Right atrium auricular region (tissue), 2 donors: Measurements from ENCODE around the gene SPATA18. TPM values are rescaled to one million over a fixed set of nuclear protein-coding genes. Genes with fewer than 3 reads are reported as not detected.

Experiments used
- DNase-seq: peaks from one replicate; pipeline ENCODE4 v3.0.0-alpha.2; 2019; ENCODE audit warnings: low spot score
- H3K27ac ChIP-seq, 2 donors: fragments of 200-600 bp; sonication (generic); 1 replicate in 1 of 2; 2 replicates in 1 of 2; pipeline ENCODE4 v1.5.1; 2016 to 2019
- H3K27me3 ChIP-seq, 2 donors: fragments of 200-600 bp; sonication (generic); one replicate each; pipeline versions ENCODE4 v1.5.1 to v1.6.0; 2017 to 2019
- H3K36me3 ChIP-seq: fragments of 200-600 bp; sonication (generic); one replicate; pipeline ENCODE4 v1.5.1; 2016
- H3K4me1 ChIP-seq, 2 donors: fragments of 200-600 bp; sonication (generic); one replicate each; pipeline versions ENCODE4 v1.5.1 to v1.6.0; 2017 to 2019
- H3K4me3 ChIP-seq, 2 donors: fragments of 200-600 bp; sonication (generic); 1 replicate in 1 of 2; 2 replicates in 1 of 2; pipeline ENCODE4 v1.5.1; 2017 to 2019; ENCODE audit warnings: mild to moderate bottlenecking in 1 of 2, moderate library complexity in 1 of 2
- H3K9me3 ChIP-seq, 2 donors: fragments of 200-600 bp; sonication (generic); one replicate each; pipeline ENCODE4 v1.5.1; 2019
- CTCF ChIP-seq, 2 donors: fragments of 200-600 bp; sonication (generic); IDR thresholded peaks; one replicate each; pipeline ENCODE4 v1.5.1; 2019; ENCODE audit warnings: antibody characterized with exemption in 2 of 2
- total RNA-seq, 2 donors: library from RNA; depleted of rRNA; stranded (reverse); fragments of >200 nt; gene quantifications; one replicate each; pipeline ENCODE4 v1.1.0, GENCODE V29; 2016

SPATA18 gene
- total RNA-seq, 2 donors from 2014 or later: 2.2 to 4.3 TPM

DNA sequence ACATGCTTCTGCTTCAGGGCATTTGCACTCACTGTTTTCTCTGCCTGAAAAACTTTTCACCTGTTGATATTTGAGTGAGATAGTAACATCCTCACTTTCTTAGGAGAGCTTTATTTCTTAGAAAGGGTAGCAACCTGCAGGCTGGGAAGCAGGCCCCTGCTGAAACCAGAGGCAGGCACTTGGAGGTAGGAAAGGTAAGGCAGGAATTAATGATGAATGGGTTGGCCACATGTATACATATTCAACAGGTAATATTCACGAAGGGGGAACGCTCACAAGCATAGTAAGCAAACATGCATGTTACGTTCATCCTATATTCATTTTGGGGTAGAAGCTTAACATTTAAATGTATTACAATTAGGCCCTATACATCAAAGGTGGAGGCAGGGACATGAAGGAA lies 3.1 kb downstream of the SPATA18 start:
- no peak overlapping the region for H3K4me3 ChIP-seq
- DNase-seq: no peak
- H3K27ac ChIP-seq: no peak overlapping the region
- TF ChIP-seq CTCF (IDR thresholded peaks at IDR 0.05): no peak
- H3K9me3 ChIP-seq: no peaks in the 10 kb centered on the region
- no peaks in the 10 kb centered on the region for H3K27me3 ChIP-seq
- H3K36me3 ChIP-seq: no peaks in the 10 kb centered on the region
- peaks cover 0 to 32% of the 10 kb centered on the region in 2 donors for H3K4me1 ChIP-seq

DNA sequence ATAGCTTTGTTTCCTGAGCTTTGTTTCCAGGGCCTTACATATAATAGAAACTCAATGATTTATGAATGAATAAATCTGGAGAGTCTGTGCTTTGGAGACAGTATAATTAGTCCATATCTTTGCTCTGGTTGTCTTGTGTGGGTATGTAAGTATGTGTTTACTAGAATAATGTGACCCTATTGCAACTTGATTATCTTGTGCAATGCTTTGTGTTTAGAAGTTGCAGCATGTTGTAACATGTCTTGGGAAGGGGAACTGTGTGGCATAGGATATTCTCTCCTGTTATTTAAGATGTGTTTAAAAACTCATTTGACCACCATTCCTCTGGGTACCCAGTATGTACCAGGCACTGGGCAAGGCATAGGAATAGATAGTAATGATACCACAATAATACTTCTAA lies 6.1 kb downstream of the SPATA18 start:
- H3K27me3 ChIP-seq: no peaks in the 10 kb centered on the region
- H3K27ac ChIP-seq: no peak overlapping the region
- no peaks in the 10 kb centered on the region for H3K36me3 ChIP-seq
- peaks cover 0 to 17% of the 10 kb centered on the region in 2 donors for H3K4me1 ChIP-seq
- DNase-seq: no peak
- H3K9me3 ChIP-seq: no peaks in the 10 kb centered on the region
- TF ChIP-seq CTCF (IDR thresholded peaks at IDR 0.05): no peak
- no peak overlapping the region for H3K4me3 ChIP-seq

GRCh38 chr4:52058275-52058674 lies 7.2 kb downstream of the SPATA18 start:
- no peak for DNase-seq
- no peaks in the 10 kb centered on the region for H3K9me3 ChIP-seq
- H3K27me3 ChIP-seq: no peaks in the 10 kb centered on the region
- H3K4me3 ChIP-seq: no peak overlapping the region
- H3K36me3 ChIP-seq: no peaks in the 10 kb centered on the region
- H3K4me1 ChIP-seq: peaks cover 0 to 8% of the 10 kb centered on the region in 2 donors
- no peak overlapping the region for H3K27ac ChIP-seq
- TF ChIP-seq CTCF (IDR thresholded peaks at IDR 0.05): no peak

DNA sequence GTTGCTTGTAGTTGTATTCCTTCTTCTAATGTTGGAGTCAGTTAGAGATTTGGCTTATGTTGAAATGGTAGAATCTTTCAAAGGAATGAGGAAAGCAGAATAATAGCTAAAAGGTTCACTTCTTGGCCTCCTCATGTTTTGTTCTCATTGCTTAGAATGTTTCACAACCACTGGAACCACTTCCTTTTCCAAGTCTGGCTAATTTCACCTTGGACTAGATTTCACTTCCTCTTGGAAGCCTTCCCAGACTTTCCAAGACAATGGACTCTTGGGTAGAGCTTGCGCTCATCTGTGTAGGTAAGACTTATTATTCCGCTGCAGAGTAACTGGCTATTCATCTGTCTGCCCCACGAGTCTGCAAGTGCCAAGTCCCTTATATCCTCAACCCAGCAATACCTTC lies 8.3 kb downstream of the SPATA18 start:
- H3K9me3 ChIP-seq: no peaks in the 10 kb centered on the region
- no peaks in the 10 kb centered on the region for H3K27me3 ChIP-seq
- TF ChIP-seq CTCF (IDR thresholded peaks at IDR 0.05): no peak
- H3K36me3 ChIP-seq: no peaks in the 10 kb centered on the region
- DNase-seq: no peak
- H3K4me1 ChIP-seq: peaks cover 0 to 8% of the 10 kb centered on the region in 2 donors
- H3K27ac ChIP-seq: no peak overlapping the region
- H3K4me3 ChIP-seq: no peak overlapping the region

DNA sequence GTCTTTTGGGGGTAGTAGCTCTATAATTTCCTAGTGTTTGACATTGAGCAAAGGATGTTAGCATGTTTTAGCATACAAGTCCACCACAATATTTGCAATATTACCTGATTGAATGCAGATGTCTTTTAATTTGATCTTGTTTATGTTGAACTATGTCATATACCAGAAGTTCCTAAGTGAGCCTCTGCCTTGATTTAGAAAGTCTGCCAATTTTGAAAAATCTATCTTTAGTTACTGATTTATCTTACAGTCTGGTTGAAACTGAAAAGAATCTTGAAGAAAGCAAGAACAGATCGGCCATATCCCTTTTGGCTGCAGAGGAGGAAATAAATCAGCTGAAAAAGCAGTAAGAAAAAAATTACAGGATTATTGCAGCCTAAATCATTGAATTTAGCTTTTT lies 18.5 kb downstream of the SPATA18 start:
- no peaks in the 10 kb centered on the region for H3K9me3 ChIP-seq
- no peaks in the 10 kb centered on the region for H3K36me3 ChIP-seq
- H3K4me1 ChIP-seq: no peaks in the 10 kb centered on the region
- no peak overlapping the region for H3K27ac ChIP-seq
- no peak overlapping the region for H3K4me3 ChIP-seq
- no peak for DNase-seq
- H3K27me3 ChIP-seq: no peaks in the 10 kb centered on the region
- no peak for TF ChIP-seq CTCF (IDR thresholded peaks at IDR 0.05)

- DNase-seq: no peak
- Histone ChIP-seq H3K9me3 (no peaks in the 10 kb centered on the region), H3K27ac (no peak overlapping the region), H3K4me1 (no peaks in the 10 kb centered on the region), H3K36me3 (no peaks in the 10 kb centered on the region), H3K4me3 (no peak overlapping the region), H3K27me3 (peaks cover 0 to 5% of the 10 kb centered on the region in 2 donors)
- no peak for TF ChIP-seq CTCF (IDR thresholded peaks at IDR 0.05)
Observed at GRCh38 chr4:52071791-52072546, 20.9 kb downstream of the SPATA18 start.
